Activated CD8-positive, alpha-beta T cell treated with anti-CD3 and anti-CD28 coated beads for 36 hours (primary cell): ENCODE measurements around the gene PRDM16. TPM values are rescaled to one million over a fixed set of nuclear protein-coding genes. Genes with fewer than 3 reads are reported as not detected.

Experiments
- ATAC-seq: fragments of 200-7000 bp; cut with Tn5 transposase; one replicate; pipeline ENCODE4 v1.10.0; 2021; ENCODE audit warnings: mild to moderate bottlenecking, moderate library complexity
- CTCF ChIA-PET: fragments of 350-600 bp; sonication (Branson Sonifier 250); formaldehyde crosslinking; loops from one replicate; lab custom pipeline; 2021; ENCODE audit warnings: antibody characterized with exemption; lab: Charles Lee
- POLR2A ChIA-PET: fragments of 350-600 bp; sonication (Branson Sonifier 250); formaldehyde crosslinking; loops from one replicate; lab custom pipeline; 2021; ENCODE audit warnings: antibody characterized with exemption; lab: Charles Lee
- DNase-seq: peaks from one replicate; pipeline ENCODE4 v3.0.0-alpha.2; 2020
- H3K27ac Mint-ChIP-seq: one replicate; pipeline ENCODE4 v1.8.0; 2021; ENCODE audit warnings: mild to moderate bottlenecking, mixed read lengths
- H3K27me3 Mint-ChIP-seq: one replicate; pipeline ENCODE4 v1.8.0; 2021; ENCODE audit warnings: mixed read lengths
- H3K36me3 Mint-ChIP-seq: one replicate; pipeline ENCODE4 v1.8.0; 2021; ENCODE audit warnings: low read depth, mixed read lengths
- H3K4me1 Mint-ChIP-seq: one replicate; pipeline ENCODE4 v1.8.0; 2021; ENCODE audit warnings: low read depth, mixed read lengths
- H3K4me3 Mint-ChIP-seq: one replicate; pipeline ENCODE4 v1.8.0; 2021; ENCODE audit warnings: mild to moderate bottlenecking, moderate library complexity, mixed read lengths
- H3K9me3 Mint-ChIP-seq: one replicate; pipeline ENCODE4 v1.8.0; 2021; ENCODE audit warnings: mixed read lengths
- CTCF ChIP-seq: fragments of 200-600 bp; IDR thresholded peaks from one replicate; pipeline ENCODE4 v1.8.0; 2022; ENCODE audit warnings: antibody characterized with exemption, mild to moderate bottlenecking
- intact Hi-C: fragments of 100-400 bp; cut with micrococcal nuclease; formaldehyde crosslinking; loops from one replicate; pipeline ENCODE4 v1.10.0; 2022
- total RNA-seq, 2 experiments: library from RNA; stranded (reverse); gene quantifications; one replicate each; pipeline ENCODE4 v1.2.3, GENCODE V29; 2021

Gene PRDM16
- total RNA-seq, 2 experiments from 2014 or later = 0.29 to 0.49 TPM

- POLR2A ChIA-PET = no interaction called here
- no peak for TF ChIP-seq CTCF
- no peak overlapping the region for H3K27ac Mint-ChIP-seq
- H3K4me1 Mint-ChIP-seq = no peaks in the 10 kb centered on the region
- H3K36me3 Mint-ChIP-seq = no peaks in the 10 kb centered on the region
- CTCF ChIA-PET = interaction anchor here (0.9 to 2.7 kb wide), 3 partner anchors 106 to 601 kb away, joined by 3 to 9 read pairs (median 3); no protein-coding TSS in a partner anchor
- peaks cover 3% of the 10 kb centered on the region for H3K27me3 Mint-ChIP-seq
- H3K9me3 Mint-ChIP-seq = no peaks in the 10 kb centered on the region
- intact Hi-C loops = loop anchor here (10.0 kb wide), 1 partner anchor 409 kb away; no protein-coding TSS in a partner anchor
- no peak for ATAC-seq
- H3K4me3 Mint-ChIP-seq = no peak overlapping the region
- no peak for DNase-seq
These were observed 355.1 kb downstream of the PRDM16 start for GRCh38 chr1:3423896-3424611.

- no peak for DNase-seq
- ATAC-seq = no peak
- no peak overlapping the region for H3K27ac Mint-ChIP-seq
- intact Hi-C loops = loop anchor here (10.0 kb wide), 1 partner anchor 411 kb away; no protein-coding TSS in a partner anchor
- no peaks in the 10 kb centered on the region for H3K36me3 Mint-ChIP-seq
- no peak for TF ChIP-seq CTCF
- ChIA-PET CTCF (interaction anchor here (0.6 to 2.7 kb wide), 3 partner anchors 9 to 413 kb away, joined by 3 to 9 read pairs (median 3); no protein-coding TSS in a partner anchor), POLR2A (no interaction called here)
- no peak overlapping the region for H3K4me3 Mint-ChIP-seq
- H3K4me1 Mint-ChIP-seq = no peaks in the 10 kb centered on the region
- H3K9me3 Mint-ChIP-seq = no peaks in the 10 kb centered on the region
- no peaks in the 10 kb centered on the region for H3K27me3 Mint-ChIP-seq
These were observed 356.6 kb downstream of the PRDM16 start for GRCh38 chr1:3425486-3426215.

- no peak overlapping the region for H3K27ac Mint-ChIP-seq
- H3K9me3 Mint-ChIP-seq = no peaks in the 10 kb centered on the region
- no peaks in the 10 kb centered on the region for H3K36me3 Mint-ChIP-seq
- no peak for TF ChIP-seq CTCF
- no peak for ATAC-seq
- DNase-seq = no peak
- intact Hi-C loops = loop anchor here (10.0 kb wide), 1 partner anchor 412 kb away; no protein-coding TSS in a partner anchor
- no peaks in the 10 kb centered on the region for H3K27me3 Mint-ChIP-seq
- H3K4me1 Mint-ChIP-seq = no peaks in the 10 kb centered on the region
- no peak overlapping the region for H3K4me3 Mint-ChIP-seq
- POLR2A ChIA-PET = no interaction called here
- CTCF ChIA-PET = interaction anchor here (1.1 kb wide), 1 partner anchor 10 kb away, joined by 3 read pairs; no protein-coding TSS in a partner anchor
These were observed 358.0 kb downstream of the PRDM16 start for GRCh38 chr1:3426956-3427535.

- H3K4me1 Mint-ChIP-seq = no peaks in the 10 kb centered on the region
- ChIA-PET CTCF (interaction anchor here (0.8 kb wide), 1 partner anchor 25 kb away, joined by 3 read pairs; no protein-coding TSS in a partner anchor), POLR2A (no interaction called here)
- ATAC-seq (no peak), DNase-seq (no peak)
- H3K27ac Mint-ChIP-seq = no peak overlapping the region
- no peaks in the 10 kb centered on the region for H3K9me3 Mint-ChIP-seq
- TF ChIP-seq CTCF = no peak
- H3K36me3 Mint-ChIP-seq = no peaks in the 10 kb centered on the region
- no peak overlapping the region for H3K4me3 Mint-ChIP-seq
- intact Hi-C loops = loop anchor here (10.0 kb wide), 1 partner anchor 413 kb away; no protein-coding TSS in a partner anchor
- H3K27me3 Mint-ChIP-seq = no peaks in the 10 kb centered on the region
These were observed 359.0 kb downstream of the PRDM16 start for GRCh38 chr1:3427711-3428704.
